H9 (cell line): Measurements from ENCODE around the gene C11orf24. TPM values are rescaled to one million over a fixed set of nuclear protein-coding genes. Genes with fewer than 3 reads are reported as not detected.
A peak's percentile ranks its signal among the peaks of the same experiment; 100 is the strongest.

ENCODE experiments used
- DNase-seq: peaks from one replicate; pipeline ENCODE4 v3.0.0-alpha.2; 2017
- H2AFZ ChIP-seq: one replicate; pipeline ENCODE4 v1.6.1; 2013; ENCODE audit warnings: mild to moderate bottlenecking, low read length, control low read depth, moderate library complexity
- H2AK5ac ChIP-seq: 2 replicates; pipeline ENCODE4 v1.6.1; 2013; ENCODE audit warnings: low read length, control low read depth, mixed read lengths; ENCODE audit not compliant: insufficient read length
- H2BK120ac ChIP-seq: one replicate; pipeline ENCODE4 v1.6.1; 2013; ENCODE audit warnings: low read depth, mild to moderate bottlenecking, low read length, control low read depth, inconsistent platforms; ENCODE audit not compliant: poor library complexity, severe bottlenecking
- H2BK12ac ChIP-seq: 2 replicates; pipeline ENCODE4 v1.6.1; 2013; ENCODE audit warnings: low read length, control low read depth, mixed read lengths, low read depth; ENCODE audit not compliant: insufficient read length
- H2BK15ac ChIP-seq: 2 replicates; pipeline ENCODE4 v1.6.1; 2013; ENCODE audit warnings: low read depth, low read length, control low read depth
- H2BK20ac ChIP-seq: one replicate; pipeline ENCODE4 v1.6.1; 2013; ENCODE audit warnings: low read depth, mild to moderate bottlenecking, low read length, control low read depth, inconsistent platforms; ENCODE audit not compliant: poor library complexity, severe bottlenecking
- H2BK5ac ChIP-seq: 2 replicates; pipeline ENCODE4 v1.6.1; 2013; ENCODE audit warnings: low read length, control low read depth, mixed read lengths; ENCODE audit not compliant: insufficient read length
- H3K14ac ChIP-seq: 2 replicates; pipeline ENCODE4 v1.6.1; 2013; ENCODE audit warnings: low read length, control low read depth; ENCODE audit not compliant: insufficient read depth
- H3K18ac ChIP-seq: 2 replicates; pipeline ENCODE4 v1.6.1; 2013; ENCODE audit warnings: low read depth, mild to moderate bottlenecking, mixed read lengths, low read length, control low read depth; ENCODE audit not compliant: insufficient read length
- H3K23ac ChIP-seq: 2 replicates; pipeline ENCODE4 v1.6.1; 2013; ENCODE audit warnings: low read length, control low read depth, mixed read lengths, low read depth; ENCODE audit not compliant: insufficient read length
- H3K23me2 ChIP-seq: 2 replicates; pipeline ENCODE4 v1.6.1; 2013; ENCODE audit warnings: low read depth, mild to moderate bottlenecking, mixed read lengths, low read length, control low read depth; ENCODE audit not compliant: insufficient read length, poor library complexity, severe bottlenecking
- H3K27ac ChIP-seq: 2 replicates; pipeline ENCODE4 v1.5.1; 2013; ENCODE audit warnings: low read length, control low read depth, mixed read lengths, low read depth; ENCODE audit not compliant: insufficient read length
- H3K27me3 ChIP-seq: 2 replicates; pipeline ENCODE4 v1.6.1; 2013; ENCODE audit warnings: low read length, control low read depth, inconsistent platforms; ENCODE audit not compliant: insufficient read depth
- H3K4ac ChIP-seq: 2 replicates; pipeline ENCODE4 v1.6.1; 2013; ENCODE audit warnings: low read depth, mild to moderate bottlenecking, control low read depth, inconsistent platforms, low read length, moderate library complexity
- H3K4me1 ChIP-seq: 2 replicates; pipeline ENCODE4 v1.6.1; 2013; ENCODE audit warnings: low read length, control low read depth, inconsistent platforms; ENCODE audit not compliant: insufficient read depth
- H3K4me2 ChIP-seq: 2 replicates; pipeline ENCODE4 v1.6.1; 2013; ENCODE audit warnings: low read length, control low read depth, mixed read lengths; ENCODE audit not compliant: insufficient read length, insufficient read depth
- H3K56ac ChIP-seq: 2 replicates; pipeline ENCODE4 v1.6.1; 2013; ENCODE audit warnings: low read depth, mild to moderate bottlenecking, mixed read lengths, low read length, control low read depth; ENCODE audit not compliant: insufficient read length
- H3K79me1 ChIP-seq: 2 replicates; pipeline ENCODE4 v1.6.1; 2013; ENCODE audit warnings: low read depth, mild to moderate bottlenecking, moderate library complexity, low read length, control low read depth, inconsistent platforms; ENCODE audit not compliant: insufficient read depth, poor library complexity, severe bottlenecking
- H3K79me2 ChIP-seq: 2 replicates; pipeline ENCODE4 v1.6.1; 2013; ENCODE audit warnings: low read length, control low read depth, inconsistent platforms; ENCODE audit not compliant: insufficient read depth
- H3K9ac ChIP-seq: 2 replicates; pipeline ENCODE4 v1.6.1; 2013; ENCODE audit warnings: low read length, control low read depth, mixed read lengths; ENCODE audit not compliant: insufficient read length; ENCODE audit errors: extremely low read depth
- H3K9me3 ChIP-seq: one replicate; pipeline ENCODE4 v1.6.1; 2013; ENCODE audit warnings: low read depth, low read length, inconsistent platforms; ENCODE audit not compliant: control insufficient read depth
- H3T11ph ChIP-seq: one replicate; pipeline ENCODE4 v1.6.1; 2013; ENCODE audit warnings: mild to moderate bottlenecking, low read length, control low read depth, inconsistent platforms
- H4K20me1 ChIP-seq: one replicate; pipeline ENCODE4 v1.6.1; 2013; ENCODE audit not compliant: control insufficient read depth, insufficient read length, insufficient read depth
- H4K5ac ChIP-seq: 2 replicates; pipeline ENCODE4 v1.6.1; 2013; ENCODE audit warnings: low read depth, mild to moderate bottlenecking, mixed read lengths, low read length, control low read depth; ENCODE audit not compliant: insufficient read length
- H4K8ac ChIP-seq: replicated peaks from 2 replicates; pipeline ENCODE4 v1.6.1; 2013; ENCODE audit warnings: low read length, control low read depth, mixed read lengths, low read depth; ENCODE audit not compliant: insufficient read length
- H4K91ac ChIP-seq: 2 replicates; pipeline ENCODE4 v1.6.1; 2013; ENCODE audit warnings: low read depth, mild to moderate bottlenecking, moderate library complexity, mixed read lengths, low read length, control low read depth; ENCODE audit not compliant: insufficient read length
- H3K27ac Mint-ChIP-seq, 3 experiments: 2 replicates in 2 of 3; 3 replicates in 1 of 3; pipeline ENCODE4 v1.8.0; 2020 to 2021; ENCODE audit warnings: mixed read lengths in 3 of 3, mild to moderate bottlenecking in 1 of 3, moderate library complexity in 1 of 3
- H3K27me3 Mint-ChIP-seq: 2 replicates; pipeline ENCODE4 v1.8.0; 2021; ENCODE audit warnings: low read depth, mild to moderate bottlenecking, moderate library complexity, mixed read lengths
- H3K36me3 Mint-ChIP-seq, 3 experiments: 2 replicates in 2 of 3; 3 replicates in 1 of 3; pipeline ENCODE4 v1.8.0; 2020 to 2021; ENCODE audit warnings: low read depth in 3 of 3, mixed read lengths in 3 of 3; ENCODE audit not compliant: insufficient read depth in 1 of 3
- H3K4me1 Mint-ChIP-seq, 2 experiments: 2 replicates each; pipeline ENCODE4 v1.8.0; 2020; ENCODE audit warnings: mixed read lengths in 2 of 2
- H3K4me3 Mint-ChIP-seq, 2 experiments: 2 replicates in 1 of 2; 3 replicates in 1 of 2; pipeline ENCODE4 v1.8.0; 2020 to 2021; ENCODE audit warnings: mild to moderate bottlenecking in 2 of 2, mixed read lengths in 2 of 2, moderate library complexity in 1 of 2
- H3K9me3 Mint-ChIP-seq, 2 experiments: 2 replicates in 1 of 2; 3 replicates in 1 of 2; pipeline ENCODE4 v1.8.0; 2020; ENCODE audit warnings: mild to moderate bottlenecking in 2 of 2, mixed read lengths in 2 of 2, moderate library complexity in 1 of 2
- CTCF ChIP-seq: fragments of 200-600 bp; sonication (generic); conservative IDR thresholded peaks from 3 replicates; pipeline ENCODE4 v1.8.0; 2021; ENCODE audit warnings: antibody characterized with exemption, mild to moderate bottlenecking
- WGBS: extraction: QIAGEN DNeasy Blood & Tissue Kit; methylation state at CpG from one replicate; pipeline ENCODE4 v1.1.7; 2013; ENCODE audit warnings: missing lambda C conversion rate, low lambda C conversion rate, mixed read lengths; ENCODE audit not compliant: insufficient read length; ENCODE audit errors: extremely low coverage; 5-methylcytosine and 5-hydroxymethylcytosine counted together
- total RNA-seq: library from RNA; stranded (reverse); gene quantifications from 2 replicates; pipeline ENCODE4 v1.2.1, GENCODE V29; 2021

Gene C11orf24
- total RNA-seq, 1 experiment from 2014 or later = 46.8 TPM

DNA sequence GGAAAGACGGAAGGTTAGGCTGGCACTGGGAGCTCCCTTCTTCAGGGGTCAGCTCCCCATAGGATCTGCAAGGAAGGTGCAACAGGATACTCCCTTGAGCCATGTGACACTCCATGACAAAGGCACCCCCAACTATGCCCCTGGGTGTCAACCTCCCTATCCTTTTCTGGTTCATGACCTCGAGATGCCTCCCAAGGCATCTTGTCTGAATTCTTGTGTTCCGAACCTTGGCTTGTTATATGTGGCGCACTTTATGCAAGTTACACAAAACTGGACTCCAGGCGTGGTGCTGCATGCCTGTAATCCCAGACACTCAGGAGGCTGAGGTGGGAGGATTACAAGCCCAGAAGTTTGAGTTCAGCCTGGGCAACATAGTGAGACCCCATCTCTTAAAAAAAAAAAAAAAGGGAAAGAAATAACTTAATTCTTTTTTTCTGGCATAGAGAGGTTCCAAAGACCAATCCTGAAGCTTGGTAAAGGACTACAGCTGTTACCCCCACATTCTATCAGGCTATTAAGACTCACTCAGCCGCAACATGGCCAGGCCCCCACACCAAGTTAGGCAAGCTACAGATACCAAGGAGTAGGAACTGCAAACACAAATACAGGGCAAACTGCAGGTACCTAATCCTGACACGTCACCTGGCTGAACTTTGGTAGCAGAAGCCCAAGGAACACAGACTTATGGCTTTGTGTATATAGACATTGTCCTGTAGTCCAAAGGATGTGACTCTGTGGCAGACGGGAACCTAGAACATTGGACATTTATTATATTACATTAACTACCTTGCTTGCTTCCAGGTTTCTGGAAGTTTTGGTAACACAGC is 1.4 kb downstream of the C11orf24 start:
- peaks cover 14 to 24% (median 24%) of the 10 kb centered on the region in 3 experiments; a peak in 6 of 7 replicates for H3K36me3 Mint-ChIP-seq
- Histone ChIP-seq H2BK12ac (no peak overlapping the region), H4K8ac (no peak overlapping the region), H2BK5ac (no peak overlapping the region), H2AK5ac (no peak overlapping the region), H3K56ac (no peak overlapping the region), H3T11ph (no peak overlapping the region), H2BK120ac (no peak overlapping the region), H4K20me1 (no peaks in the 10 kb centered on the region), H3K9me3 (no peaks in the 10 kb centered on the region), H4K5ac (no peak overlapping the region), H3K27me3 (no peaks in the 10 kb centered on the region), H4K91ac (no peak overlapping the region), H2BK20ac (no peak overlapping the region), H2BK15ac (no peak overlapping the region), H3K9ac (peak overlapping the region; percentile 80), H3K23ac (no peak overlapping the region), H3K4ac (no peak overlapping the region), H2AFZ (no peak overlapping the region), H3K79me2 (peaks cover 2% of the 10 kb centered on the region; the same call in 1 of the 2 replicates), H3K4me1 (no peaks in the 10 kb centered on the region; the same call in 1 of the 2 replicates), H3K18ac (no peak overlapping the region), H3K27ac (no peak overlapping the region), H3K79me1 (peaks cover 4% of the 10 kb centered on the region), H3K14ac (no peak overlapping the region), H3K4me2 (peak overlapping the region; percentile 90), H3K23me2 (peaks cover 3% of the 10 kb centered on the region)
- H3K4me1 Mint-ChIP-seq = peaks cover 14 to 20% of the 10 kb centered on the region in 2 experiments
- H3K9me3 Mint-ChIP-seq = no peaks in the 10 kb centered on the region
- peak overlapping the region; percentile 96 to 99 for H3K4me3 Mint-ChIP-seq
- no peaks in the 10 kb centered on the region for H3K27me3 Mint-ChIP-seq
- no peak for DNase-seq
- H3K27ac Mint-ChIP-seq = peak overlapping the region in 1 of 3 experiments; percentile 36; a peak in 2 of 7 replicates
- TF ChIP-seq CTCF = no peak
- no CpG with 5 or more reads among the region's 8 CpGs for WGBS
